T-helper 2 cell treated with Interferon-gamma antibody and Interleukin-4, amounts not matched to agents 100 ng/mL and 5 ng/mL, for 36 hours (primary cell): ENCODE data around the gene PPP1CA. TPM values are rescaled to one million over a fixed set of nuclear protein-coding genes. Genes with fewer than 3 reads are reported as not detected.

Experiments
- intact Hi-C: fragments of 100-400 bp; cut with micrococcal nuclease; formaldehyde crosslinking; loops from one replicate; pipeline ENCODE4 v1.15.1; 2023
- total RNA-seq: library from RNA; stranded (reverse); gene quantifications from 2 replicates; pipeline ENCODE4 v1.2.3, GENCODE V29; 2022

PPP1CA gene
- 346 and 351 TPM in 2 replicates for total RNA-seq

DNA sequence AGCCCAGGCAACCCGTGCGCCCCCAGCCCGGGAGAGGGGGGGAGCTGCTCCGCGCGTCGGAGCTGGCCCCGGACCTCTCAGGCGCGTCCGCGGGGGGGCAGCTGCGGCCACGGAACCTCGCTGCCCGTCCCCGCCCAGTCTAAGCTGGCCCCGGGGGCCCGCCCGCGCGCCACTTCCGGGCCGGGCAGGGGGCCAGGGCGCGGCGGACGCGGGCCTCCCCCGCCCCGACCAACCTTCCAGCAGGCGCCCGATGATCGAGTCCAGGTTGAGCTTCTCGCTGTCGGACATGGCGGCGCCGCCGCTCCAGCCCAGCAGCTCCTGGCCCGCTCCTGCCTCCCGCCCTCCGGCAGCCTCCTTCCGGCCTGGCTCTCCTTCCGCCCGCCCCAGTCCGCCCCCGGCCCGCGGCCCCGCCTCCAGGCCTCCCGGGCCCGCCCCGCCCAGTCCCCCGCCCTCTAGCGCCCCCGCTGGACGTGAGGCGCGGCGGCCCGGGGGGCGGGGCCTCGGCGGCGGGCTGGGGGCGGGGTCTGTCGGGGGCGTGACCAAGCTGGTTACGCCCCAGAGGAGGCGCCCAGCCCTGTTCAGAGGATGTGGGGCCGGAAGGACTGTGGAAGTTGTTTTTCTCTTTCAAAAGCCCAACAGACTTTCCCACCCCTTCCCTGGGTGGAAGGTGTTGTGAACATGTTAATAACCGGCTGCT is at the start of gene PPP1CA:
Gene PPP1CA, minus strand, starts transcription at position 364 of the 697 bp plus-strand sequence. Its CDS starts 76 bp downstream, at position 288.
- intact Hi-C loops: loop anchor here (1.0 to 5.0 kb wide), 5 partner anchors 9 to 114 kb away; partner anchors contain the start of genes ANKRD13D and RPS6KB2

- intact Hi-C loops: no loop called here
Observed at GRCh38 chr11:67450796-67451657, 49.4 kb upstream of the PPP1CA start.

- intact Hi-C loops: no loop called here
Observed at GRCh38 chr11:67449116-67449844, 47.6 kb upstream of the PPP1CA start.

DNA sequence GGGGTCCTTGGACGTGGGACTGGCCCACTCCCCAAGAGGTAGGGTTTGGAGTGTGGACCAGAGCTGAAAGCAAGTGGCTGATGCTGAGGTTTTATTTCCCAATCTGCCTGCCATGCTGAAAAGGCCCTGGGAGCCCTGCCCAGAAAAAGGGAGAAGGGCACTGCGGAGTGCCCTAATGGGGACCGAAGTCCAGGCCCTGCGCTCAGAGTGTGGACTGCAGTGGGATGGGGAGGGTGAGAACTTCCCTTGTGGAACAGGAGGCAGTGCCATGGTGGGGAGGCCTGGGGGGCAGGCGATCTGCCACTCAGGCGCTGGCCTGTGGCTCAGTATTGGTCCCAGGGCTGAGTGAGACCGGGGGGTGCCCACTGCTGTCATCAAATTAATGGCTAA is 46.6 kb upstream of the PPP1CA start:
- intact Hi-C loops: no loop called here

DNA sequence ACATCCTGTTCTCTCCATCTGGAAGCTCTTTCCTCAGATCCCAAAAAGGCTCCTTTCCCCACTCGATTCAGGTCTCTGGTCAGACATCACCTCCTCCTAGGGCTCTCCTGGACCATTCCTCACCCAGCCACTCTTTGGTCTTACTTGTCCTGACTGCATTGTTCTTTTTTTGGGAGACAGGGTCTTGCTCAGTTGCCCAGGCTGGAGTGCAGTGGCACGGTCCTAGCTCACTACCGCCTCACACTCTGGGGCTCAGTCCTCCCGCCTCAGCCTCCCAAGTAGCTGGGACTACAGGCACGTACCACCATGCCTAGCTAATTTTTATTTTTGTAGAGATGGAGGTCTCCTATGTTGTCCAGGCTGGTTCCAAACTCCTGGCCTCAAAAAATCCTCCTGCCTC is 43.9 kb upstream of the PPP1CA start:
- intact Hi-C loops: no loop called here

DNA sequence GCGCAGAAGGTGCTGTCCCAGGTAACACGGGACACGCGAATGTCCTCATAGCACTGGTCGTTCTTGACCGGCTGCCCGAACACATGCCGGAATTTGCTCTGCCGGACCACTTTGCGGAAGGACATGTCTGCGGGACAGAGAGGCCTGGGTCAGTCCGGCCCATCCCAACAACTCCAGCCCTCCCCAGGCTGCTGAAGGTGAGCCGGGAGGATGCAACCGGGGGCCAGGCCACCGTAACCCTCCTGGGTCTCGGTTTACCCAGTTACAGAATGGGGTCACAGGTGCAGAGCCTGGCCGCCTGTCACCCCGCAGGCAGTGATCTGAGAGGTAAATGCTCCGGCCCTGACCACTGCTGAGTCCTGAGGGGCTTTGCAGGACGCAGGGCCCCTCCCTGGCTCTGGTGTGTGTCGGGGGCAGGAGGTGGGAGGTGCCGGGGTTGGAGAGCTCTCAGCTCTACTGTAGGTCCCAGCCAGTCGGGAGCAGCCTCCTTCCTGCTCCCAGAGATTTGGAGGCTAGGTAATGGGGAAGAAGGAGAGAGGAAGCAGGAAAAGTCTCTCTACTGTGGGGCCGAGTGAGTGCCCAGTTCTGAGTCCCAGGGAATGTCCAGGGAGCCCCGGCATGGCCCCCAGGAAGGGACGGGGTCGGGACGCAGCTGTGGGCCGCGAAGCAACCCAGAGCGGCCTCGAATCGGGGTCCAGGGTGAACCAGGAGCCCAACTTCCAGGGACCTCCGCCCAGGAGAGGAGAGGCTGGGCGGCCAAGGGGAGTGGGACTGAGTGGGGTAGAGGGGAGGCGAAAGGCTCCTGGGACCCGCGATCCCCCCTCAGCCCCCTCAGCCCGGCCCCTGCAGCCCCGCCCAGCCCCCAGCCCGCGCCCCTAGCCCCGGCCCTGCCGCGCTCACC is 41.1 kb upstream of the PPP1CA start:
- intact Hi-C loops: no loop called here

DNA sequence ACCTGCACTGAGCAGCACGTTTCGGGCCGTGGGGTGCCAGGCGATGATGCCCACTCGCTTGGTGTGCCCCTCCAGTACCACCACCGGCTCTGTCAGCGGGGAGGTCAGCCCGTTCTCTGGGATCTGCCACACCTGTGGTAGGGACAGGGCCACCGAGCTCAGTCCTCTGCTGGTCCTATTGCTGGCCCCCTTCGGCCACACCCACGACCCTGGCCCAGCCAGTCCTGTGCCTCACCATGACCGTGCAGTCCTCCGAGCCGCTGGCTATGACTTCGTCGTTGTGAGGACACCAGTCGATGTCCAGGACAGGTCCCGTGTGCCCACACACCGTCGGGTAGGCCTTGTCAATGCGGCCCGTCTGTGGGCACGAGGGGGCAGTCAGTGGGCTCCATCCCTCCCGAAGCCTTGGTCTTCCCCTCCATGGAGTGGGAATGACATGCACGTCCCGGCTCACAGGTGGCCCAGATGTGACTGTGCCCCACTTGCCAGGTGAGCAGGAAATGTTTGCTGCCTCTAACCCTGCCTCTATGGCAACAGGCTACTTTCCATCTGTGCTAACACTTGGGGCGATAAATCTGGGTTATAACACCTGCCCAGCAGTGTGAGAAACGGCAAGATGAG is 40.2 kb upstream of the PPP1CA start:
- intact Hi-C loops: no loop called here

DNA sequence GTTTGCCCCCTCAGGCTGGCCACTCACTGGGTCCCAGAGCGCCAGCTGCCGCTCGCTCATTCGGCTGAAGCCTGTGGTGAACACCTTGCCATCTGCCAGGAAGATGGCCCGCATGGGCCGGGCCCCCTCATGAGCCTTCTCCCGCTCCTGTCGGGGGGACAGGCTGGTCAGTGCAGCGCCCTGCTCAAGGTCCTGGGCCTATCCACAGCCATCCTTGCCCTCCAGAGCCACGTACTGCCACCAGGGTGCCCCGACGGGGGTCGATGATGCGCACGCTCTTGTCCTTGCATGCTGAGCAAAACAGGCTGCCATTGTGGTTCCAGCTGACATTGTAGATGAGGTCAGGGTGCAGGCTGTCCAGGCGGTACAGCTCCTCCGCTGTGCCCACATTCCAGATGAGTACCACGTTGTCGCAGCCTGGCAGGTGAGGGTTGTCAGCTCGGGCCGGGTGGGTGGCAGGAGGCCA is 39.5 kb upstream of the PPP1CA start:
- intact Hi-C loops: no loop called here

DNA sequence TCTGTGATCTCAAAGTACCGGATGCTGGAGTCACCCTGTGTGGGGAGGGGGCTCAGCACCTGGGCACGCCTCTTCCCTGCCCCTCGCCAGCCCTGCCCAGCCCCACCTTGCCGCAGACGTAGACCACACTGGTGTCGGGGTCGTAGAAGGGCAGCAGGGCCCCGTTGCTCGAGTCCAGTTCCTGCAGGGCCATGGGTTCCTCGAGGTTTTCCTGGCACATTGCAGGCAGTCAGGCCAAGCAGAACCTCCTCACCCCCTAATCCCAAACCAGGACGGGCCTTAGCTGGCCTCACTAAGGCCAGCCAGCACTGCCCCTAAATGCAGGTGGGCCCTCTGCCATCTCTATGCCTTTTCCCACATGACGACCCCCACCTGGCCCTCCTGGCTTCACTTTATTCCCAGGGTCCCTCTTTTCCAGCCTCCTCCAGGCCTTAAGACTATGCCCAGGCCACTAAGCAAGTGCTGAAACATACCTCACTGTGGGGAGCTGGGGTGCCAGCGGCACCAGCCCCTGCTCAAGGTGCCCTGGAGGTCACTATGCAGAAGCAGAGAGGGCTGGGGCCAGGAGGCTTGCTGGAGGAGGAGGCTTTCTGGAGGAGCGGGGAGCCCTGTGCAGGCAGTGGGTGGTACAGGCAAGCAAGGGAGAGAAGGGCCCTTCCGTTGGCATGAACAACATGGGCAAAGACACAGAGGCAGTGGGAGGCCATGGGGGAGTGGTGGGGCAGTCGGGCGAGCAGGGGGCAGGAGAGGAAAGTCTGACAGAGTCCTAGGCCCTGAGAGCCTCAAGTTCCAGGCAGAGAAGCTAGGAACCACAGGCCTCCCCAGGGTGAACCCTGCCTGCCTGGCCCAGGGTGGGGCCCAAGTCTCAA is 38.8 kb upstream of the PPP1CA start:
- intact Hi-C loops: no loop called here

DNA sequence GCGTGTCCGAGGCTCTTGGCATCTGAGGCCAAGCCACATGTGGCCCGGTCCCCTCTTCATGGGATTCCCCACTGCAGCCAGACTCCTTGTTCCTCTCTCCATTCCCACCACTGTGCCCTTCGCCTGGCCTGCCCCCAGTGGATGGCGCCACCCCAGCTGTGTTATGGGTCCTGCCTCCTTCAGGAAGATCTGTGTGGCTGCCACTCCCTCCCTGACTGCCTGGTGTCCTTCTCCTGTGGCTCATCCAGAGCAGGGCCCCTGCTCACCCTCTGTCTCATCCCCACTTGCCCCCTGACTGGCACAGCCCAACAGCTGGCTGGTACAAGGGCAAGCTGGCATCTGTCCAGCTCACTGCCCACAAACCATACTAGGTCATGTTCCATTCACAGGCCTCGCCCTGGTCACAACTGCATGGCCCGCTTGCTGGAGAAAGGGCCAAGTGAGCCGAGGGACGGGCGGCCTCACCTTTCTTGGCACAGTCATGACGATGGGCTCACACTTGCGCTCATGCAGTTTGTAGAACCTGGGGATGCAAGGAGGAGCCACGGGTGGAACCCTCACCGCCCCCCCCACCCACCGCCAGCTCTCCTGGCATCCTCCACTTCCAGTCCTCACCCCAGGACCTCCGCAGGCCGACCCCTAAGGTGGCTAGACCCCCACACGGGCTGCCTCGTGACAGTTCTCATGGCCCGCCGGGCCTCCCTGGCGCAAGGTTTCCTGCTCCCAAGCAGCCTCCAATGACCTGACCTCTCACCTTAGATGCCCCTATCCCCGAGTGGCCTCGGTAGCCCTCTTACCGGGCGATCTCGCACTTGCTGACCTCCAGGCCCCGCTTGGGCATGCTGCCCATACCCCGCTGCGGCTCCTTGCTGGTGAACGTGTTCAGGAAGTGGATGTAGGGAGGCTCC is 37.9 kb upstream of the PPP1CA start:
- intact Hi-C loops: loop anchor here (2.0 kb wide), 2 partner anchors 29 to 45 kb away; partner anchors contain the start of gene TMEM134

DNA sequence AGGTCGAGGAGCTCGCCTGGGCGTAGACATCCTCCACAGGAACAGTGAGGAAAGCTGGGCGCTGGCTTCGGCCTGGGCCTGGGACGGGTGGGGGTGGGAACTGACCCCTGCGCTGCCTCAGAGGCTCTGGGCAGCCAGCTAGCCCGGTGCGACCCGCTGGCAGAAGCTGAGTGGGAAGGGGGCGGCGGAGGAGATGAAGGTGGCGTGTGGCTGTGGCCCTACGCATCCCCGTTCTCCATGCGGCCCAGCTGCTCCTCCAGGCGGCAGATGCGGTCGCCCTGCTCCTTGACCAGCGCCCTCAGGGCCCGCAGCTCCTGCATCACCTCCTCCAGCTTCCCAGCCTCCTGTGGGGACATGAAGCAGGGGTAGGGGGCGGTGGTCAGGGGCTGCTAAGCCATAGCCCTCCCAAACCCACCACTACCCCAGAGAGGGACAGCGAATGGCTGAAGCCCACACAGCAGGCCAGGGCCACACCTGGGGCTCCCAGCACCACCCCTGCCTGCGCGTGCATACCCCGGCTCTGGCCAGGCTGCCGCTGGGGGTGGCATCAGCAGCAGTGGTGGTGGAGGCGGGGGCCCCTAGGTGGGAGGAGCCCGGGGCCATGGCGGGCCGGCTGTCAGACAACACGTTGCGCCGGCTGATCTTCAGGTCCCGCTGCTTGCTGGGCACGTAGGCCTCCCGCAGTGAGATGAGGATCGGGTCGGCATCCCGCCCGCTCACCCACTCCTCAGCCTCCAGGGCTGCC is 36.7 kb upstream of the PPP1CA start:
- intact Hi-C loops: loop anchor here (2.0 kb wide), 2 partner anchors 30 to 46 kb away; partner anchors contain the start of gene TMEM134

DNA sequence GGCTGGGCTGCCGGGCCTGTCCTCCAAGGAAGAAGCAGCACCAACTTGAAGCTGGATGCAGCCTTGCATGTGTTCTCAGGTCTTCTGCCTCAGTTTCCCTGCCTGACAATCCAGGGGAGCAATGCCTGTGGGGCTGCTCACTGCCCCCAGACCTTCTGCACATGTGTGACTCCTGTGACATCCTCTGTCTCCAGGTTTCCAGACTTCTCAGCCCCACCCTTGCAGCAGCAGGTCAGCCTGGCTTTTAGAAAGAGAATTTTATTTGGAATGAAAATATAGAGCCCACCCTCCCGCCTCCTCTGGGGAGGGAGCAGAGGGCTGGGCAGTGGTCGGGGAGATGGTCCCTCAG is 36.1 kb upstream of the PPP1CA start:
- intact Hi-C loops: loop anchor here (1.0 to 2.0 kb wide), 3 partner anchors 9 to 47 kb away; partner anchors contain the start of genes RPS6KB2 and TMEM134

DNA sequence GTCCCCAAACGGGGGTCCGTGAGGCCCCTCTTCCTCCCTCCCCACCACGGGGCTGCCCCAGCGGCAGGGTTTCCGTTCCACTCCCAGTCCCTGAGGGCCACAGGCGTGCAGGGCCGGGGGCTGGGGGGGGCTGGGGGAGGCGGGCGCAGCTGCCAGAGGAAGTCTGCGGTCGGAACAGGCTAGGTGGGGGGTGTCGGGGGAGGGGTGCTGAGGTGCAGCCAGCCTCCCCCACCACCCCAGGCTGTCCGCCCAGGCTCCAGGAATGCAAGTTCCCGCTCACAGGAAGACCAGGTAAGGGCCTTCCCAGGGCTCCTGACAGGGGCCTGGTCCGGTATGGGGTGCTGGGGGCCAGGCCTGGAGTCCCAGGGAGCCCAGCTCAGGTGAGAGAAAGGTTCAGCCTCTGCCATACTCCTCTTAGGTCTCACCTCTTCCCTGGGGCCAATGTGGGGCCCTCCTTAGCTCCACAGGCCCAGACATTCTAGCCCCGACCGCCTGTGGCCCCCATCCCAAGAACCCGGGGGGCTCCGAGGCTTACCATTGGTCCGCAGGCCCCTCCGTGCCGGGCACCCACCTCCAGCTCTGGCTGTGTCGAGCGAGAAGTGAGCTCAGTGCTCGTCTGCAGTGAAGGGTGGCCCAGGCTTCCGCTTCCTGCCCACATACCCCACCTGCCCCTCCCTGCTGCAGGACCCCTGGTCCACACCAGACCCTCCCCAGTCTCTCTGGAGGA is 35.6 kb upstream of the PPP1CA start, which contains the start of gene PTPRCAP:
Gene PTPRCAP, minus strand, starts transcription at position 601 of the 727 bp plus-strand sequence. Its CDS starts 63 bp downstream, at position 538.
- intact Hi-C loops: loop anchor here (1.0 kb wide), 1 partner anchor 9 kb away; the partner anchor contains the start of gene RPS6KB2

DNA sequence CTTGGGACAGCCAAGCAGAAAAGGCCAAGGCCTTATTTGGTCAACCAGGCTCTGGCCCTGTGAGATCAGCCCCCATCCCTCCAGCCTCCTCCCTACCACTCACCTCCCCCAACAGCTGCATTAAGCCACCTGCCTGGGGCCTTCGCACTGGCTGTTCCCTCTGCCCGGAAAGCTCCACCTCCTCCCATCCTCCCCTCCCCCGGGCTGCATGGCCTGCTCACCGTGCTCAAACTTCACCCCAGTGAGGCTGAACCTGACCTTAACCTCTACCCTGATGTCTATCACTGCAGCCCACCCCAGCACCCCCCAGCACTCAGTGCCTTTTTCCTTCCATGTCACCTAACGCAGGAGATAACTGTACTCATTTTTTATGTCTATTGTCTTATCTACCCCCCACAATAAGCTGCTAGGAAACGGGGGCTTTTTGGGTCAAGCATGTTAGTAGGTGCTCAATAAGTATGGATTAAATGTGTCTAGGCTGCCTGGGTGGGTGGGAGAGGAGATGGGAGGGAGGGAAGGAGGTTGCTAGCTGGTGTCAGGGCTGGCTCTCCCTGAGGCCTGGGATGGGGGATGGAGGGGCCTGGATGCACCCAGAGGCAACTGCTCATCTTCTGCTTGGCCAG is 34.9 kb upstream of the PPP1CA start:
- intact Hi-C loops: loop anchor here (1.0 kb wide), 2 partner anchors 8 to 70 kb away; partner anchors contain the start of gene RPS6KB2

GRCh38 chr11:67435727-67436458 is 34.2 kb upstream of the PPP1CA start:
- intact Hi-C loops: loop anchor here (1.0 kb wide), 1 partner anchor 70 kb away; no protein-coding TSS in a partner anchor
